Neural progenitor cell (in vitro differentiated cells): ENCODE data around the gene PNPLA5. TPM values are rescaled to one million over a fixed set of nuclear protein-coding genes. Genes with fewer than 3 reads are reported as not detected.

Source experiments
- DNase-seq: peaks from one replicate; pipeline ENCODE4 v3.0.0-alpha.2; 2016; ENCODE audit warnings: low spot score
- H2AFZ ChIP-seq: fragments of 200-600 bp; sonication (generic); replicated peaks from 2 replicates; pipeline ENCODE4 v1.6.1; 2016; ENCODE audit warnings: antibody characterized with exemption
- H3F3A ChIP-seq: fragments of 200-600 bp; sonication (generic); 2 replicates; pipeline ENCODE4 v1.6.1; 2016; ENCODE audit warnings: antibody characterized with exemption, low read depth
- H3K27ac ChIP-seq: fragments of 200-600 bp; sonication (generic); 2 replicates; pipeline ENCODE4 v1.5.1; 2016; ENCODE audit warnings: mild to moderate bottlenecking
- H3K27me3 ChIP-seq: fragments of 200-600 bp; sonication (generic); 2 replicates; pipeline ENCODE4 v1.6.1; 2016; ENCODE audit warnings: mild to moderate bottlenecking, moderate library complexity
- H3K36me3 ChIP-seq: fragments of 200-600 bp; sonication (generic); 2 replicates; pipeline ENCODE4 v1.5.1; 2016
- H3K4me1 ChIP-seq: fragments of 200-600 bp; sonication (generic); 2 replicates; pipeline ENCODE4 v1.6.1; 2016; ENCODE audit warnings: mixed run types
- H3K4me2 ChIP-seq: fragments of 200-600 bp; sonication (generic); 2 replicates; pipeline ENCODE4 v1.6.1; 2016
- H3K4me3 ChIP-seq: fragments of 200-600 bp; sonication (generic); 2 replicates; pipeline ENCODE4 v1.5.1; 2016
- H3K79me2 ChIP-seq: fragments of 200-600 bp; sonication (generic); 2 replicates; pipeline ENCODE4 v1.6.1; 2016; ENCODE audit warnings: low read depth
- H3K9ac ChIP-seq: fragments of 200-600 bp; sonication (generic); 2 replicates; pipeline ENCODE4 v1.6.1; 2016
- H3K9me3 ChIP-seq: fragments of 200-600 bp; sonication (generic); 2 replicates; pipeline ENCODE4 v1.5.1; 2016; ENCODE audit warnings: low read depth
- H4K20me1 ChIP-seq: fragments of 200-600 bp; sonication (generic); 2 replicates; pipeline ENCODE4 v1.6.1; 2016; ENCODE audit warnings: low read depth
- H3K27ac Mint-ChIP-seq: 3 replicates; pipeline ENCODE4 v1.8.0; 2021; ENCODE audit warnings: mixed read lengths
- H3K27me3 Mint-ChIP-seq: 2 replicates; pipeline ENCODE4 v1.8.0; 2022; ENCODE audit warnings: low read depth, mild to moderate bottlenecking, inconsistent platforms, moderate library complexity, mixed read lengths; ENCODE audit not compliant: insufficient read depth
- H3K36me3 Mint-ChIP-seq: 3 replicates; pipeline ENCODE4 v1.8.0; 2021; ENCODE audit warnings: mixed read lengths
- H3K4me1 Mint-ChIP-seq: 3 replicates; pipeline ENCODE4 v1.8.0; 2021; ENCODE audit warnings: mixed read lengths
- H3K4me3 Mint-ChIP-seq: 3 replicates; pipeline ENCODE4 v1.8.0; 2021; ENCODE audit warnings: mild to moderate bottlenecking, moderate library complexity, mixed read lengths
- H3K9me3 Mint-ChIP-seq: 3 replicates; pipeline ENCODE4 v1.8.0; 2020; ENCODE audit warnings: mixed read lengths
- CTCF ChIP-seq: fragments of 200-600 bp; sonication (generic); IDR thresholded peaks from 2 replicates; pipeline ENCODE4 v1.5.1; 2017; ENCODE audit warnings: antibody characterized with exemption, mild to moderate bottlenecking
- EZH2 ChIP-seq: fragments of 200-600 bp; sonication (generic); IDR thresholded peaks from 2 replicates; pipeline ENCODE4 v1.6.1; 2017; ENCODE audit warnings: antibody characterized with exemption, mild to moderate bottlenecking, moderate library complexity
- EZH2phosphoT487 ChIP-seq: fragments of 200-600 bp; sonication (generic); IDR thresholded peaks from 2 replicates; pipeline ENCODE4 v1.6.1; 2017; ENCODE audit warnings: antibody characterized with exemption
- total RNA-seq: library from RNA; depleted of rRNA; stranded (reverse); fragments of >200 nt; gene quantifications from 2 replicates; pipeline ENCODE4 v1.2.3, GENCODE V29; 2015; ENCODE audit warnings: low replicate concordance

PNPLA5 gene
- total RNA-seq, 1 donor from 2014 or later, result 0.11 TPM

DNA sequence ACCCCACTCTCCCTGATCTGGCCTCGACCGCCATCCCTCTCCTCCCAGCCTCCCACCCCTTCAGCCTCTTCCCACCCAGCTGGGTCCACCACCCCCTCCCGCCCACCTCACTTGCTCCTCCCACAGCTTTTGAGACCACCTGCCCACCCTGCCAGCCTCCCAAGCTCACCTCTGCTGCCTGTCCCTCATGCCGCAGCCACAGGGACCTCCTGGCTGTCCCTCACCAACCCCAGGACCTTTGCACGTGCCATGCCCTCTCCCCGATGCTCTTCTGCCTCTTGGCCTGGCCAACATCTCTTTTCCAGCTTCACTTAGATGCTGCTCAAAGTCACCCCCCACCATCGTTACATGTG, 6.5 kb downstream of the PNPLA5 start:
- no peak overlapping the region for H3K27ac Mint-ChIP-seq

DNA sequence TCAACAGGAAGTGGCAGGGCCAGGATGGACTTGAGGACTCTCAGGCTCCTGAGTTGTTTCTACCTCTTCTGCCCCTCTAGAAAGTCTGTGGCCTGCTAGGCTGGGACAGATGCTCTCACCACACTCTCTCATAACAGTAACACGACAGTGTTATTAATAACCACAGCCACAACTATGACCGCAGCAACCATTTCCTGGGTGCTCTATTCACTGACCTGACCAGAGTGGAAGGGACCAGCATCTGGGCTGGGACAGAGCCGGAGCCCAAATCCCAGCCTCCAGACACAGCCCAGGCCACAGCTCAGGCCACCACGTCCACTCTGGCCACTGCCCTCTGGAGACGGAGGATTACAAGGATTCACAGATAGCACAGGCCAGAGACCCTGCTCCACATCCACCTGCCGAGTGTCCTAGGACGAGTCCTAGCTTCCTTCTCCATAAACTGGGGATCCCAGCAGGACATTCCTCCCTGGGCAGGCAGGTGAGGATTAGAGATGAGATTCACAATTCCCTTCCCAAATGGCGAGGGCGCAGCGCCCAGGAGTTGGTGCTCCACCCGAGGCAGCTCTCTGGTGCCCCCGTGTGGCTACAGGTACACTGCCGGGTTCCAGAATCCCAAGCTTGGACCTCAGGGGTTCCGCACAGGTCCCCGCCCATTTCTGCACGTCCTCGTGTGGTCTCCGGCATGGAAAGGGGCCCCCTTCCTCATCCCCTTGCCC, 7.1 kb downstream of the PNPLA5 start:
- peaks cover 2% of the 10 kb centered on the region for H4K20me1 ChIP-seq
- H3K27me3 ChIP-seq, result peaks cover 6% of the 10 kb centered on the region
- H3K4me1 Mint-ChIP-seq, result peaks cover 4% of the 10 kb centered on the region
- no peak overlapping the region for H3K27ac ChIP-seq
- H3K9me3 Mint-ChIP-seq, result no peaks in the 10 kb centered on the region
- no peak overlapping the region for H3K9ac ChIP-seq
- peak; percentile 74 for TF ChIP-seq CTCF
- TF ChIP-seq EZH2phosphoT487, result no peak
- H3K36me3 ChIP-seq, result no peaks in the 10 kb centered on the region
- no peaks in the 10 kb centered on the region for H3K4me1 ChIP-seq
- no peaks in the 10 kb centered on the region for H3K36me3 Mint-ChIP-seq
- DNase-seq, result peak; percentile 77
- no peak overlapping the region for H3K27ac Mint-ChIP-seq
- H3K27me3 Mint-ChIP-seq, result peaks cover 23% of the 10 kb centered on the region
- no peak overlapping the region for H3K4me3 Mint-ChIP-seq
- no peak overlapping the region for H3K4me2 ChIP-seq
- H3K4me3 ChIP-seq, result no peak overlapping the region
- no peaks in the 10 kb centered on the region for H3F3A ChIP-seq
- H3K79me2 ChIP-seq, result no peaks in the 10 kb centered on the region
- H2AFZ ChIP-seq, result peak overlapping the region; percentile 85
- H3K9me3 ChIP-seq, result no peaks in the 10 kb centered on the region

More for the DNA sequence above, 6.5 kb downstream of the PNPLA5 start:
- no peak overlapping the region for H2AFZ ChIP-seq
- H3K36me3 ChIP-seq, result no peaks in the 10 kb centered on the region
- H3K4me1 ChIP-seq, result no peaks in the 10 kb centered on the region
- no peak for DNase-seq
- no peaks in the 10 kb centered on the region for H3F3A ChIP-seq
- no peak for TF ChIP-seq EZH2phosphoT487
- no peak for TF ChIP-seq EZH2
- TF ChIP-seq CTCF, result no peak
- Mint-ChIP-seq H3K4me1 (peaks cover 4% of the 10 kb centered on the region), H3K9me3 (no peaks in the 10 kb centered on the region), H3K36me3 (no peaks in the 10 kb centered on the region), H3K27me3 (peaks cover 26% of the 10 kb centered on the region), H3K4me3 (no peak overlapping the region)
- peaks cover 11% of the 10 kb centered on the region for H3K27me3 ChIP-seq
- no peak overlapping the region for H3K4me3 ChIP-seq
- H3K27ac ChIP-seq, result no peak overlapping the region
- H3K4me2 ChIP-seq, result no peak overlapping the region
- no peaks in the 10 kb centered on the region for H3K9me3 ChIP-seq
- no peak overlapping the region for H3K9ac ChIP-seq
- peaks cover 2% of the 10 kb centered on the region for H4K20me1 ChIP-seq
- no peaks in the 10 kb centered on the region for H3K79me2 ChIP-seq

- Histone ChIP-seq H3F3A (no peaks in the 10 kb centered on the region), H2AFZ (no peak overlapping the region), H4K20me1 (peaks cover 2% of the 10 kb centered on the region), H3K27me3 (no peaks in the 10 kb centered on the region), H3K4me3 (no peak overlapping the region), H3K27ac (no peak overlapping the region), H3K9me3 (no peaks in the 10 kb centered on the region), H3K79me2 (no peaks in the 10 kb centered on the region), H3K36me3 (no peaks in the 10 kb centered on the region), H3K4me1 (no peaks in the 10 kb centered on the region), H3K4me2 (no peak overlapping the region), H3K9ac (no peak overlapping the region)
- Mint-ChIP-seq H3K9me3 (no peaks in the 10 kb centered on the region), H3K36me3 (no peaks in the 10 kb centered on the region), H3K27me3 (peaks cover 22% of the 10 kb centered on the region), H3K4me1 (peaks cover 4% of the 10 kb centered on the region), H3K4me3 (no peak overlapping the region), H3K27ac (no peak overlapping the region)
- TF ChIP-seq EZH2phosphoT487, result no peak
- TF ChIP-seq EZH2, result no peak
- no peak for TF ChIP-seq CTCF
- DNase-seq, result no peak
Observed at GRCh38 chr22:43883719-43884415, 7.9 kb downstream of the PNPLA5 start.
